ENCODE measurements around the gene C3orf20.
"Not testable (repeated sequence)": the region's sequence is repeated elsewhere in the genome, so short reads cannot be mapped to it uniquely, and the experiment has no call there.

C3orf20 gene

DNA sequence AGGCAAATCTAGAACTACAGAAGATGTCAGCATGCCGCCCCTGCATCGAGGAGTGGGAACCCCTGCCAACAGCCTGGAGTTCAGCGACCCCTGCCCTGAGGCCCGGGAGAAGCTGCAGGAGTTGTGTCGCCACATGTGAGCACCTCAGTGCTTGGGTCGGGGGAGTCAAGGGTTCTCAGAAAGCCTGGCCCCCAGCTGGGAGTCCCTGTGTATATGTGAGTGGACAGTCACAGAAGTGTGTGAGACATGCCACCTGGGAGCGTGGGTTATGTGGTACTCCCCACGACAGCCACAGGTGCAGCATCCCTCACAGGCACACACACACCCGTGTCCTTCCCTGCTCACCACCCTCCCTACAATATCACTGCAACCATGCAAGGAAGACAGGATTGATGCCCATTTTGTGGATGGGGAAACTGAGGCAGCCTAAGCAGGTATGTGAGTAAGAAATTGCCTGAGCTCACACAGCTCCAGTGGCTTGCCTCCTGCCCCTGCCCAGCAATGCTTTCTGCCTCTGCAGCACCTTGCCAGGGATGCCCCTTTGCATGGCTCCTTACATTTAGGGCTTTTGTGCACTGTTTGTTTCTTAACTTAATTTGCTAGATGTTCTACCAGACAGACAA lies 28.3 kb downstream of the C3orf20 start:
- DNase-seq = no peak

DNA sequence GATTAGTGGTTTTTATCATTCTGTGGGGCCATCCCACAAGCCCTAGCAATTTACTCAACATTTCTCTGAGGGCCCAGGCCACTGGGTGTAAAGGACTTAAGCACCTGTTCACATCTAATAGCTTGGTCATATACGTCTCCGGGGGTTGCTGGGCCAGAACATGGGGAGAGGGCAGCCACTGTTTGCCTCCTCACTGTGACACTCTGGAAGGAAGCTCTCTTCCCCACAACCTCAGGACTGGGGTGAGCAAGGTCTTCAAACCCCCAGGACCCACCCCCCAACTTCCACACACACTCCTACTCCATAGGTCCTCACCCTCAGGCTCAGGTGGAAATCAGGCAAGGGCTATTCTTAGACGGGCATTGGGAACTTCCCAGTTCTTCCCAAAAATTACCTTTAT lies 28.9 kb downstream of the C3orf20 start:
- no peak for DNase-seq

DNA sequence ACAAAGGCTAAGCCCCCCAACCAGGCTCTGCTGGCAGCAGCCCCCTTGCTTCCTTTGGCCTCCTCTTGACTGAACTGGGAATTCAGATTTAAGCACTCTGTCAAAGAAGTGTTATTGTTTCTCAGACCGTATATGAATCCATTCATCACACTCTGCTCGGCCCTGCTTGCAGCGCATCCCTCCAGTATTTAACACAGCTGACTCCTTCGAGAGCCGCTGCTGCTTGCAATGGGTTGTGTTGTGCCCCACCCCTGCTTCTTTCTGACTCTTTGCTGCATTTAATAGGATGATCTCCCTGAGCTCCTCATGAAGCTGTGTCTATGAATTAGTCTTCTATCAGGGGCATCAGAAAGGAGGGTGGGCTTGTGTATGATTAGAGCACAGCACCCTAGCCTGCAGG lies 31.2 kb downstream of the C3orf20 start:
- no peak for DNase-seq

DNA sequence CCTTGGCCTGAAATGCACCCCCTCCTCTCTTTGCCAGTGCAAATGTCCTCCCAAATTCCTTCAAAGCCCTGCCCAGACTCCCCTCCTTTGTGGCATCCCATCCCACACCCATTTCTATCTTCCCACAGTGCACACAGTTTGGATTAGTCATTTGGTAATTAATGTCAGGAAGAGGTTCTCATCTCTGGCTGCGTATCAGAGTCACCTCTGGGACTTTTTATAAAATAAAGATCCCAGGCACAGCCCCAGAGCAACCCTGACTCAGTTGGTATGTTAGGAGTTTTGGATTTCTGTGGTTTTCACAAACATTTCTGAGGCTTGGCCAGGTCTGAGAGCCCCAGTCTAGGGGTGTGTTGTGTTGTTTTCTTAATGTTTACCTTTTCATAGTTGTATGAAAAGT lies 41.6 kb downstream of the C3orf20 start:
- no peak for DNase-seq

DNA sequence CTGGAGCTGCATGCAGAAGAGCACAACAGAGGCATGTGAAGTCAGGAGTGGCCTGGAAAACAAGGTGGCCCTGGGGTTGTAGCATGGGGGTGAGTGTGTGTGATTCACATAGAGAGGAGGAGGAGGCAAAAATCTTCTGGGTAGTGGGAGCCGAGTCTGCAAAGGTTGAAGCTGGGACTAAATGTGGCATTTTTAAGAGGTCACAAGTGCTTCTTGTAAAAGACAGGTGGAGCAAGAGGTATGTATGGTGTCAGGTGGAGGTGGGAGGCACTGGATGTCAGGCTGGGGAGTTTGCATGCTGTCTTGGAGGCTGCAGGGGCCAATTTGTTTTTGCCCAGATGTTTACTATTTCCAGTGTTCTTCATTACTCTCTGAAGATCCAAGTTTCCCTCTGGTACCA lies 42.4 kb downstream of the C3orf20 start:
- no peak for DNase-seq

DNA sequence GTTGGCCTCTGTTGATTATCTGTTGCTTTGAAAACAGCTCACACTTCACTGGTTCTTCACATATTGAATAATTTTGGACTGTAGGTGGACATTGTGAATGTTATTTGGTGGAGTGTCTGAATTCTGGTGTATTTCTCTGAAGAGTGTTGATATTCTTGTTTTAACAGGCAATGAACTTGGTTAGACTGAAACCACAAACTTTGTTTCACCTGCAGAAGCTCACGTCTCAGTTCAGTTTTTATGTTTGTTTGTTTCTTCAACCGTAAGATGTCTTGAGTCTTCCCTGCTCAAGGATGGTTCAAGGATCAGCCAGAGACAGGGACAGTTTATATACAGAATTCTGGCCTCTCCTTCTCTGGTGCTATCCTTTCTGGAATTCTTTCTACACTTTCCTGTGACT lies 43.6 kb downstream of the C3orf20 start:
- no peak for DNase-seq

DNA sequence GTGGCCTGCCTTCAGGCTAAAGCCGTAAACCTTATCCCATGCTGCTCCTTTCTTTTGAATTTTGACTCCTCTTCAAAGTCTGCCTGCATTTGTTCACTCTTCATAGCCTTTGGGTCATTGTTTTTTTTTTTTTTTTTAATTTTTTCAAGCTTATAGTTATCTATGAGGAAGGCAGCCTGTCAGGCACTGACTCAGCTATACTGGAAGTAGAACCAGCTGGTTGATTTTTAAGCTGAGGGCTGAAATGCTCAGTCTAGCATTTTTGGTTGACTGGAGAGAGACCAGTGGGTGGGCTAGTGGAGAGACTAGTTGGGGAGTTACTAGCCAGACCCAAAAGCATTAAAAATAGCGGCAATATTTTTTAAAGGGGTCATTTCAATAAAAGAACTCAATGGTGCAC lies 44.1 kb downstream of the C3orf20 start:
- no peak for DNase-seq

DNA sequence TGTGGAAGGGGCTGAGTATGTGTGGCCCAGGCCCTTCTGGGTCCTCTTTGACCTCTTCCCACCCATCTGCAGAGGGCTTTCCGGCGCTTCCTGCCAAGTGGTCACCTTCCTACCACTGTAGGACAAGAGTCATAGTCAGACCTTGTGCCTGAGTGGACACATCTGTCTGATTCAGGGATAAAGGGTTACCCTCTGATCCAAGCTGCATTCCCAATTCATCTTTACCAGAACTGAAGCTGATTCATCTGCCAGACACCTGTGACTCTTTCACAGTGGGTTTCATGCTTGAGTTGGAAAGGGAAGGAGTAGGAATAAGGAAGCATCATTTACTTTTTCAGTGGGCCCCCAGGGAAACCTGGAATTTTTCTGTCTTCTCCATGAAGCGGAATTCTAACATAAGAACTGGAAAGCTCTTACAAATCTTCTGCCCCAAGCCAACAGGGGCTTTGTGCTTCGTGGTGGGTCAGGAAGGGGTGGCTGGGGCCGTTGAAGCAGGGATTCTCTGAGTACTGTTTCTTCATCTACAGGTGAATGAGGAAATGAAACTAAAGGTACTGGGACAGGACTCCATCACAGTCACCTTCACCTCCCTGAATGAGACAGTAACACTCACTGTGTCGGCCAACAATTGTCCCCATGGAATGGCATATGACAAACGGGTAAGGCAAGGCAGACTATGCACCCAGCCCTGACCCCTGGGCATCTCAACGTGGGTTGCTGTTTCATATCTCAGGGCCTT lies 46.4 kb downstream of the C3orf20 start:
- DNase-seq = no peak

DNA sequence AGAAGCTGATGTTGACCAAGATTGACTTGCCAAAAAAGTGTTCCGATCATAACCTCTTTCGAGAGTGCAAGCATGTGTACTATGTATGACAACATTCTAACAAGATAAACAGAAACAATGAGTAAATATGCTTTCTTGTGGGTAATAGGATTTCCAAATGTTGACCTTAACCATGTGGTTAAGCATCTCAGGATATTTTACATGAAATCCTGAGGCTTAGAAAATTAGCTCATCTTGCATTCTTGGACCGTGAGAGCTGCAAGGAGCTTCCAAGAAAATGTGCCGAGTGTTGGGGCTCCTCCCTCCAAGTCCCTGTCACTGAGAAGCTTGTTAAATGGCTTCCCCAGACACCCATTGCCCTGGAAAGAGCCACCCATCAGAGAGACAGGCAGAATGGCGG lies 50.1 kb downstream of the C3orf20 start:
- DNase-seq = no peak

DNA sequence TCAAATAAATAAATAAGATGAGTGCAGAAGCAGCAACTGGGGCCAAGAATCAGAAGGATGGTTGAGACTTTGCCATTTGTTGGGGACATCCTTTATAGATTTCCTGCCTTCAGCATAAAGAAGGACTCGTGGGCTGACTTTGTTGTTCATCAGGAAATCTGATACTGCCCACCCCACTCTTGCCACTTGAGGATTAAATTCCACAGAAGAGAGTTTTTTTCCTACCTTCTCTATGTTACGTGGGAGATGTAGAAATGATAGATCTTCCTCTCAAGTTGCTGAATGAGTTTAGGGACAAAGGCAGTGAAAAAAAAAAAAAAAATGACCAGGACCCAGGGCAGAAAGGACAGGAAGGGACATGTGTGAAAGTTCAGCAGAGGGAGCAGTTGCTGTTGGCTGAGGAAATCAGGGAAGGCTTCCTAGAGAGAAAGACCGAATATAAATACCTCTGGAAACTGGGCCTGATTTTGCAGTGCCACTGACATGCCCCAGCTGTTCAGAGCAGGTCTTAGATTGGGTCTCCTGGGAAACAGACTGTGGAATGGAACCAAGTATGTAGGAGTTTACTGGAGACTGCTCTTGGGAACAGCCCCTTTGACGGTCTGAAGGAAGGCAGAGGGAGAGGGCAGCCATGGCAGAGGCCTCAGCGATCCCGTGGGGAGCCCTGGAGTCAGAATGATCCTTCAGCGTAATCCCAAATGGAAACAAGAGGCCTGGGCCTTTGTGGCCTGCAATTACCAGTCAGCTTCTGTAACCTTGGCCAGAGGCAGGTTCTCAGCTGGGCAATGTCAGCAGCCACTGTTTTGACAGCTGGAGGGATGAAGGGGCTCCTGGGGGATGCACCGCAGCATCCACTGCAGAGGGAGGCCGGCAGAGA lies 50.9 kb downstream of the C3orf20 start:
- DNase-seq = no peak

DNA sequence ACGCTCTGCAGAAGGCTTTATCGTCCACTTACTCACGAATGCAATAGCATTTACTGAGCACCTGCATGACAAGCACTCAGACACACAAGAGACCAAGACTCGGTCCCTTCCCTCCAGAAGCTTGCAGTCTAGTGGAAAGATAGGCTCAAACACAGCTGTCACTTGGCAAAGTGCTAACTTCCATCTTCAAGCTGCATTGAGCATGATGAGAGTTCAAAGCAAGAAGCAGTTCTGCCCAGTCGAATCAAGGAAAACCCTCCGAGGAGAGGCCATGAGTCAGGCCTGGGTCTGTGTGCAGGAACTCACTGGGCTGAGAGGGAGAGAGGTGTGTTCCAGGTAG lies 51.5 kb downstream of the C3orf20 start:
- no peak for DNase-seq

DNA sequence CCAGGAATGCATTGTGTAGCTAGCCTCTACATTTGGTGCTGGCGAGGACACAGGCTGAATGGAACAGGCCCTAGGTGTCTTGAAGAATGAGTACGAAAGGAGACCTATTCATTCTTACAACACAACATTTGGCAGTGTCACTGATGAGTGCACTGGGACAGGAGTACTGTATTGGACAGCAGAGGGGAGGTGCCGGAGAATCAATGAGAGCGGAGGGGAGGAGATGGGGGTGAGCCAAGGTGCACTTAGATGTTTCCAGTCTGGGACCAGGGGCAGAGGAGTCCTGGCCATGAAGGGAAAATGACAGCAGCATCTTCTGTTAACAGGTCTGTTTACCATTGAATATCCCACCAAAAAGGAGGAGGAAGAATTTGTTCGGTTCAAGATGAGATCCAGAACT lies 53.2 kb downstream of the C3orf20 start:
- DNase-seq = no peak

DNA sequence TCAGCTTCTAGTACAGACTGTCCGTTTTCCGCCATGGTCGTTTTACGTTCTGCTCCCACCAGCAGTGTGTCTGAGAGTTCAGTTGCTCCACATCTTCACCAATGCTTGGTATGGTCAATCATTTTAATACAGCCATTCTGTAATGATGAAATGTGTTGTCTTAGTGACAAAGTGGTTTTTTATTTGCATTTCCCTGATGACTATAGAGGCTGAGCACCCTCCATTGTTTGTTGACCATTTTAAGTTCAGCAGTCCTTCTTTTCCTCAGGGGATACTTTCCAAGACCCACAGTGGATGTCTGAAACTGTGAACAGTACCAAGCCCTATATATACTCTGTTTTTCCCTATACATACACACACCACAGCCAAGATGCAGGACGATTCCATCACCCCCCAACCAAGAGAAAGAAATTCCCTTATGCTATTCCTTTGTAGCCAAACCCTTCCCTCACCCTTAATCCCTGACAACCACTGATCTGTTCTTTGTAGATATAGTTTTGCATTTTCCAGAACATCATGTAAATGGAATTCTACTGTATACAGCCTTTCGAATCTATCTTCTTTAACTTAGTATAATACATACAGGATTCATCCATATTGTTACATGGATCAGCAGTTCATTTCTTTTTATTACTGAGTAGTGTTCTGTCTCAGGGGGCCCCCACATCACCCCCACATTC lies 55.9 kb downstream of the C3orf20 start:
- no peak for DNase-seq

DNA sequence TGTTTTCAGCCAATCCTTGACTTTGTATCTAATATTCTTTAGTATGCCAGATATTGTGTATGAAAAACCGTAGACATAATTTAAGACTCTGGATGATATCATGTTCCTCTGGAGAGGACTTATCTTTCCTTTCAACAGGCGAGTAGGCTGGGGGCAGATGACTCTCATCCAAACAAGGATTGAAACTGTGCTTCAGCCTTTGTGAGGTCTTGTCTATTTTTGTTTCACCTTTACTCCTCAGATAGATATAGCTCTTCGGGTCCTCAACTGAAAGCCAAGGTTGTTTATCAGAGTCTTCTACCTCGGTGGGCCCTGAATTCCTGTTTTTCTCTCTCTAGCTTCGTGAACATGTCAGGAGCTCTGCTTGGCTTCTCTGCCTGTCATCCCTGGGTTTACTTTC lies 66.0 kb downstream of the C3orf20 start:
- no peak for DNase-seq

DNA sequence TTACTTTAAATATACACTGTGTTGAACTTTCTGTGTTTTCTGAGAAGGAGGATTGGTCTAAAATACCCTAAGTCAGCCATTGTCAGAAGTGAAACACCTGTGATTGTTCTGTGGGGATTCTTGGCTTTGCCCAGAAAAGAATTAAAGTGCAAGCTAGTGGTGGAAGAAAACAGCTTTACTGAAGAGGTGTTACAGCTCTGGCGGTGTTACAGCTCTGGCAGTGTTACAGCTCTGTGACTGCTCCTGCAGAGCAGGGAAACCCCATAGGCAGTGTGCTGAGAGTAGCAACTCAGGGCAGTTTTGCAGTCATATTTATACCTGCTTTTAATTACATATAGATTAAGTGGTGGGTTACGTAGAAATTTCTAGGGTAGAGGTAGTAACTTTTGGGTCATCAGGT lies 66.6 kb downstream of the C3orf20 start:
- no peak for DNase-seq

DNA sequence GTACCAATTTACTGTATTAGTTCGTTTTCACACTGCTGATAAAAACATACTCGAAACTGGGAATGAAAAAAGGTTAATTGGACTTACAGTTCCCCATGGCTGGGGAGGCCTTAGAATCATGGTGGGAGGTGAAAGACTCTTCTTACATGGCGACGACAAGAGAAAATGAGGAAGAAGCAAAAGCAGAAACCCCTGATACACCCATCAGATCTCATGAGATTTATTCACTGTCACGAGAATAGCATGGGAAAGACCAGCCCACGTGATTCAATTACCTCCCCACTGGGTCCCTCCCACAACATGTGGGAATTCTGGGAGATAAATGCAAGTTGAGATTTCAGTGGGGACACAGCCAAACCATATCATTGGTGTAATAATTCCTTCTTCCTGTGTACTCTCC lies 69.6 kb downstream of the C3orf20 start:
- no peak for DNase-seq

DNA sequence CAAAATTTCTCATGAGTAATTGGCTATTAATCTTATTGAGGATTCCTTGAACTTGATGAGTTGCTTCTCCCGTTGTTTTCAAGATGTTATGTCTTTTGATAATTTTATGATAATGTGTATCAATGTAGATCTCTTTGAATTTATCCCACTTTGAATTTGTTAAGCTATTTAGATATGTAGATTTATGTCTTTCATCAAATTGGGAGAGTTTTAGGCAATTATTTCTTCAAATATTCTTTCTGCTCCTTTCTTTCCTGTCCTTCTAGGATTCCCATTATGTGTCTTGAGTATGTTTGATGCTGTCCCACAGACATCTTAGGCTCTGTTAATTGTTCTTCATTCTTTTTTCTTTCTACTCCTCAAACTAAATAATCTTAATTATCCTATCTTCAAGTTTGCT lies 75.7 kb downstream of the C3orf20 start:
- no peak for DNase-seq

DNA sequence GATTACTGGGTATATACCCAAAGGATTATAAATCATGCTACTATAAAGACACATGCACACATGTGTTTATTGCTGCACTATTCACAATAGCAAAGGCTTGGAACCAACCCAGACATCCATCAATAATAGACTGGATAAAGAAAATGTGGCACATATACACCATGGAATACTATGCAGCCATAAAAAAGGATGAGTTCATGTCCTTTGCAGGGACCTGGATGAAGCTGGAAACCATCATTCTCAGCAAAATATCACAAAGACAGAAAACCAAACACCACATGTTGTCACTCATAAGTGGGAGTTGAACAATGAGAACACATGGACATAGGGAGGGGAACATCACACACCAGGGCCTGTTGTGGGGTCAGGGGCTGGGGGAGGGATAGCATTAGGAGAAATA lies 78.0 kb downstream of the C3orf20 start:
- not testable (repeated sequence) for DNase-seq

DNA sequence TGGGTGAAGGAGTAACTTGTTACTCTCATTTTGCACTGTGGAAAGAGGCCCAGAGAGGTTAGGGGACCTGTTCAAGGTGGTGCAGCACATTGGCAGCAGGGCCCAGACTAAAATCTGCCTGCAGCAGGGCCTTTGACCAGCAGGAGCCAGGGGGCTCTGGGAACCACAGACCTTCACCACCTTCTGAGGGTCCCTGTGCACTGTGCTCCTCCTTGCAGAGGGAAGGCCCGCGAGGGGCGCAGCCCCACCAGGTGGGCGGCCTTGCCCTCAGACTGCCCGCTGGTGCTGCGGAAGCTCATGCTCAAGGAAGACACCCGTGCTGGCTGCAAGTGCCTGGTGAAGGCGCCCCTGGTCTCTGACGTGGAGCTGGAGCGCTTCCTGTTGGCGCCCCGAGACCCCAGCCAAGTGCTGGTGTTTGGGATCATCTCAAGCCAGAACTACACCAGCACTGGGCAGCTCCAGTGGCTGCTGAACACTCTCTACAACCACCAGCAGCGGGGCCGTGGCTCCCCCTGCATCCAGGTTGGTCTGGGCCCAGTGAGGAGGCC lies 82.3 kb downstream of the C3orf20 start:
- DNase-seq = no peak

DNA sequence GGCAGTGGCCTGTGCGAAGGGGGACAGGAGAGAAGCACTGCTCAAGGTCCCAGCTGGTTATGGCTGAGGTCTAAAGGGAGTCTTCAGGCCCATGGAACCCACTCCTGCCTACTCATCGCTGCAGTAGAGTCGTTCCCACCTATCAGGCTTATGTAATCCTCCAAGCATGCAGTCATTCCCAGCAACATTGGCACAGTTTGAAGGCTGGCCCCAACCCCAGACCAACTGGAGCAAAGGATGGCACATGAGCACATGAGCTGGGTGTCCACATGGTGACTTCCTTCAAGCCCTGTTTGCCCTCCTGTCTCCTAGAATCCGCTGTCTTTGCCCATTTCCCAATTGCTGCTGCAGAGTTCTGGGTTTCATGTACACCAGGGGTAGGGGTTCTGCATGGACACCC lies 83.4 kb downstream of the C3orf20 start:
- no peak for DNase-seq

DNA sequence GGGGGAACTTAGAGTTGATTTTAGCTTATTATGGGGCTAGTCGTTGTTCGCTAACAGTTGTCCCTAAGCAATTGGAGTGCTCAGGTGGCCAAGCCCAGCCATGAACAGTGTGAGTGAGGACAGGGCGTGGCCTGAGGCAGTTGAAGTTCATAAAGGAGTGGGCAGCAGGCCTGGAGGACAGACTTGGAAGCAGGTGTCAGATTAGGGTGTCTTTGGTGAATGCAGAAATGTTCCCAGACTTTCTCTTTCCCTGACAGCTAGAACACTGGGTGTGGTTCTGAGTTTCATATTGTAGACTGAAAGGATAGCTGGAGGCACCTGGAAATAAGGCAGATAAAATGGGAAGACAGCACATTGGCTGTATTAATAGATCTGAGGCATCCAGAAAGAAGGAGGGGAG lies 84.0 kb downstream of the C3orf20 start:
- DNase-seq = no peak

DNA sequence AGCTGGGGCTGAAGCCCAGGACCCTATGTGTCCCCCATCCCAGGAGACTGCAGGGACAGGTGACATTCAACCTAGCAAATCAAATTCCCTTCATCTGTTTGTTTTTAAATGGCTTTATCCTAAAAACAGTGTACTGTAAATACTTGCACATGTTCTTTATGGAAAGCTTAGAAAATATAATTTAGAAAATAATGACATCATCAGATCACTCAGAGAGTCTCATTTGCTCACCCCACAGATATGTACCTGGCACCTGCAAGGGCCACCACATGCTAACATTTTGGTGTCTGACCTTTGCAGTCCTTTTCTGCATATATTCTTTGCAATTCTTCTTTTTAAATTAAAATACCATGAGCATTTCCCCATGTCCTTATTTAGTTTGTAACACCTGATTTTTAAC lies 85.2 kb downstream of the C3orf20 start:
- DNase-seq = no peak

DNA sequence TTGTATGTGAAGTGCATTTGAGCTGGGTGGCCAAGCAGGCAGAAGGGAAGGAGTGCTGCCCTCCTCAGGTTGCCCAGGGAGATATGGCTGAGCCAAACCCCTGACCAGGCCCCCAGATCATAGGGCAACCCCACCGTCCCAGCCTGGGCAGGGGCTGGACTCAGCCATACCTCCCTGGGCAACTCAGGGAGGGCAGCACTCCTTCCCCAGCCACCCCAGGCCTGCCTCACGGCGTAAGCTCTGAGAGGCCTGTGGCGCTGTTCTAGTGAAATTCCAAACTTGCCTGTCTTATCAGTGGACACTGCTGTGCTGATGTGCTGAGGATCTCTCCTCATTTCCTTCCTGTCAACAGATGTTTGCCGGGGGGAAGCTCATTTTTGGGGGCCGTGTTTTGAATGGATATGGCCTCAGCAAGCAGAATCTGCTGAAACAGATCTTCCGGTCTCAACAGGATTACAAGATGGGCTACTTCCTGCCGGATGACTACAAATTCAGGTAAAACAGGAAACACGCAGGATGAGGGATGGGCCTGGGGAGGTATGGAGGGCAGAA lies 86.3 kb downstream of the C3orf20 start:
- DNase-seq = no peak
